ENCODE data around the gene THEM5.

- TF ChIP-seq ZFP3 (CRISPR knock-in tag; IDR thresholded peaks at IDR 0.05) (no peak), CSRNP3 (CRISPR knock-in tag; IDR thresholded peaks at IDR 0.05) (no peak), ZC3H10 (CRISPR knock-in tag; IDR thresholded peaks at IDR 0.05) (no peak), TOX (CRISPR knock-in tag; IDR thresholded peaks at IDR 0.05; ENCODE audit: borderline replicate concordance) (no peak), ZNF70 (CRISPR knock-in tag; IDR thresholded peaks at IDR 0.05) (no peak), RARB (CRISPR knock-in tag; IDR thresholded peaks at IDR 0.05) (no peak), ZFP30 (CRISPR knock-in tag; IDR thresholded peaks at IDR 0.05) (no peak), ARNTL (CRISPR knock-in tag; IDR thresholded peaks at IDR 0.05; ENCODE audit: borderline replicate concordance, low read depth) (no peak), CREB5 (CRISPR knock-in tag; IDR thresholded peaks at IDR 0.05; ENCODE audit: low read depth) (no peak), SNAI2 (CRISPR knock-in tag; IDR thresholded peaks at IDR 0.05) (no peak), BACH2 (CRISPR knock-in tag; IDR thresholded peaks at IDR 0.05; ENCODE audit: borderline replicate concordance) (no peak)
These were observed 21.9 kb downstream of the THEM5 start, which contains the start of gene RORC for GRCh38 chr1:151831605-151832004.
